GM04504 (cell line): Measurements from ENCODE around the gene SLC22A15.
"Not testable (repeated sequence)": the region's sequence is repeated elsewhere in the genome, so short reads cannot be mapped to it uniquely, and the experiment has no call there.

Experiments
- DNase-seq: peaks from one replicate; pipeline ENCODE4 v3.0.0-alpha.2; 2012; ENCODE audit warnings: low read depth

SLC22A15 gene

GRCh38 chr1:115976062-115976920 is at the start of gene SLC22A15:
Gene SLC22A15, plus strand, starts transcription at chr1:115976513. Its CDS starts 115 bp downstream, at chr1:115976628.
- no peak for DNase-seq

- no peak for DNase-seq
Measured at GRCh38 chr1:115927971-115928370, 48.3 kb upstream of the SLC22A15 start.

- peak; percentile 75 for DNase-seq
Measured at GRCh38 chr1:115929881-115930280, 46.4 kb upstream of the SLC22A15 start.

- no peak for DNase-seq
Measured at GRCh38 chr1:115933625-115934024, 42.7 kb upstream of the SLC22A15 start.

GRCh38 chr1:115939455-115939854 is 36.9 kb upstream of the SLC22A15 start:
- no peak for DNase-seq

GRCh38 chr1:115946116-115946515 is 30.2 kb upstream of the SLC22A15 start:
- no peak for DNase-seq

GRCh38 chr1:115949156-115949555 is 27.2 kb upstream of the SLC22A15 start:
- peak; percentile 11 for DNase-seq

GRCh38 chr1:115951560-115951959 is 24.8 kb upstream of the SLC22A15 start:
- no peak for DNase-seq

- DNase-seq = no peak
Measured at GRCh38 chr1:115952547-115952946, 23.8 kb upstream of the SLC22A15 start.

- no peak for DNase-seq
Measured at GRCh38 chr1:115953180-115953579, 23.1 kb upstream of the SLC22A15 start.

GRCh38 chr1:115954684-115955083 is 21.6 kb upstream of the SLC22A15 start:
- DNase-seq = no peak

GRCh38 chr1:115955228-115955627 is 21.1 kb upstream of the SLC22A15 start:
- no peak for DNase-seq

GRCh38 chr1:115958866-115959265 is 17.4 kb upstream of the SLC22A15 start:
- DNase-seq = no peak

GRCh38 chr1:115969509-115969908 is 6.8 kb upstream of the SLC22A15 start:
- DNase-seq = no peak

- DNase-seq = not testable (repeated sequence)
Measured at GRCh38 chr1:115971778-115972177, 4.5 kb upstream of the SLC22A15 start.

- DNase-seq = no peak
Measured at GRCh38 chr1:115973154-115973553, 3.2 kb upstream of the SLC22A15 start.

- no peak for DNase-seq
Measured at GRCh38 chr1:115975569-115976061, 698 bp upstream of the SLC22A15 start.

- DNase-seq = no peak
Measured at GRCh38 chr1:115976921-115977498, 697 bp downstream of the SLC22A15 start.

GRCh38 chr1:115977499-115978258 is 1.4 kb downstream of the SLC22A15 start:
- peak; percentile 62 for DNase-seq

- DNase-seq = no peak
Measured at GRCh38 chr1:115978292-115978941, 2.1 kb downstream of the SLC22A15 start.

- DNase-seq = no peak
Measured at GRCh38 chr1:115980156-115980555, 3.8 kb downstream of the SLC22A15 start.
